Small intestine (tissue), 7 donors: ENCODE measurements around the gene MAST4. TPM values are rescaled to one million over a fixed set of nuclear protein-coding genes. Genes with fewer than 3 reads are reported as not detected.

Source experiments
- DNase-seq, 2 donors: peaks; one replicate each; pipeline versions ENCODE4 v3.0.0 to v3.0.0-alpha.2; 2013
- FAIRE-seq: peaks from 2 replicates; lab custom pipeline; 2012; peaks lifted over from hg19 to GRCh38; lab: Jason Lieb, UNC
- H3K27ac ChIP-seq, 3 donors: one replicate each; pipeline ENCODE4 v1.5.1; 2013; ENCODE audit warnings: low read length in 2 of 3, mild to moderate bottlenecking in 2 of 3, control low read depth in 1 of 3, inconsistent platforms in 1 of 3, low read depth in 1 of 3, moderate library complexity in 1 of 3
- H3K27me3 ChIP-seq, 3 donors: one replicate each; pipeline ENCODE4 v1.6.1; 2013; ENCODE audit warnings: low read length in 3 of 3, inconsistent platforms in 1 of 3; ENCODE audit not compliant: control insufficient read depth in 3 of 3, insufficient read depth in 3 of 3
- H3K36me3 ChIP-seq, 3 donors: one replicate each; pipeline ENCODE4 v1.6.1; 2013; ENCODE audit warnings: low read length in 3 of 3, inconsistent platforms in 1 of 3, low read depth in 1 of 3, mild to moderate bottlenecking in 1 of 3, moderate library complexity in 1 of 3; ENCODE audit not compliant: control insufficient read depth in 3 of 3, insufficient read depth in 2 of 3
- H3K4me1 ChIP-seq, 3 donors: one replicate each; pipeline ENCODE4 v1.6.1; 2013; ENCODE audit warnings: low read length in 2 of 3, inconsistent platforms in 1 of 3, low read depth in 1 of 3, mild to moderate bottlenecking in 1 of 3, moderate library complexity in 1 of 3; ENCODE audit not compliant: control insufficient read depth in 3 of 3, insufficient read depth in 2 of 3
- H3K4me3 ChIP-seq, 3 donors: one replicate each; pipeline ENCODE4 v1.5.1; 2013; ENCODE audit warnings: low read length in 3 of 3, control low read depth in 1 of 3, inconsistent platforms in 1 of 3, low read depth in 1 of 3, mild to moderate bottlenecking in 1 of 3, moderate library complexity in 1 of 3
- H3K9me3 ChIP-seq, 2 donors: one replicate each; pipeline ENCODE4 v1.6.1; 2013; ENCODE audit warnings: low read depth in 1 of 2, low read length in 1 of 2; ENCODE audit not compliant: control insufficient read depth in 2 of 2, insufficient read depth in 1 of 2
- WGBS, 3 donors: extraction: QIAGEN DNeasy Blood & Tissue Kit; methylation state at CpG; one replicate each; pipeline ENCODE4 v1.1.7; 2013; 5-methylcytosine and 5-hydroxymethylcytosine counted together
- polyA plus RNA-seq, 4 donors: library from polyadenylated mRNA; stranded (reverse) in 3 of 4; unstranded in 1 of 4; fragments of 200-250 nt in 3 of 4; fragments of 120-200 nt in 1 of 4; gene quantifications; one replicate each; pipeline versions ENCODE4 v1.2.1 to v1.2.3, GENCODE V29; 2013
- donor health status: healthy with polysubstance abuse.
- donor health status: control.
- donor health status: control.
- donor health status: Bipolar disorder and iron deficiency.
- donor health status: healthy.

The MAST4 gene
- polyA plus RNA-seq, 4 donors: 3.0 to 16.4 (median 4.5) TPM

DNA sequence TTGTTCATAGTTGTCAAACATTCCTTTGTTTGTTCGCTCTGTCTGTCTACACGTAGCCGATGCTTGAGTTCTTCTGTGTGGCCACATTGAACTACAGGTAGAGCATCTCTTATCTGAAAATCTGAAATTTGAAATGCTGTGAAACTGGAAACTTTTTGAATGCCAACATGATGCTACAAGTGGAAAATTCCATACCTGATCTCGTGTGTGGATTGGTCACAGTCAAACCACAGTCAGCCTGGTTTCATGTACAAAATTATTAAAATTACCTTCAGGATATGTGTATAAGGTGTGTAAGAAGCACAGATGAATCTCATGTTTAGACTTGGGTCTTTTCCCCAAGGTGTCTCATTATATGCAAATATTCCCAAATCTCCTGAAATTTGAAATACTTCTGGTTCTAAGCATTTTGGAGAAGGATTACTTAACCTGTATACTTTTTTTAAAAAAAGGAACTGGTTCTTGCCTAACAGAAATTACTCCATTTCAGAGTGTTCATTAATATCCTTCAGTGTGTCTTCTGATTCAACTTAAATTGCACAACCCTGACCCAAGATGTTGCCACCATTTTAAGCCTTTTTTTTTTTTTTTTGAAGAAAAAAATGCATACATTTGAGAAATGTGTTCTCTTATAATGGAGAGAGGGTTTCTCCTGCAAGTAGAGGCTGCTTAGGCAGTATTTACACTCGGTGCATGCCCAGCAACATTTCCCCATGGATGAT lies 254.3 kb downstream of the MAST4 start:
- 85 to 86% (median 85%) methylated on average over 5 of the region's 5 CpGs for WGBS, 3 donors

GRCh38 chr5:66851306-66851705 lies 255.1 kb downstream of the MAST4 start:
- Histone ChIP-seq H3K27me3 (peaks cover 0 to 3% (median 0%) of the 10 kb centered on the region in 3 donors), H3K9me3 (no peaks in the 10 kb centered on the region), H3K4me1 (no peaks in the 10 kb centered on the region), H3K36me3 (no peaks in the 10 kb centered on the region), H3K4me3 (no peak overlapping the region), H3K27ac (no peak overlapping the region)
- FAIRE-seq (no peak), DNase-seq (no peak)
- 63 to 85% (median 78%) methylated on average over 2 of the region's 2 CpGs for WGBS, 3 donors

More for the DNA sequence above, 254.3 kb downstream of the MAST4 start:
- DNase-seq (no peak), FAIRE-seq (no peak)
- no peaks in the 10 kb centered on the region for H3K36me3 ChIP-seq
- no peaks in the 10 kb centered on the region for H3K9me3 ChIP-seq
- H3K4me3 ChIP-seq: no peak overlapping the region
- peaks cover 0 to 3% (median 0%) of the 10 kb centered on the region in 3 donors for H3K27me3 ChIP-seq
- H3K27ac ChIP-seq: no peak overlapping the region
- H3K4me1 ChIP-seq: no peaks in the 10 kb centered on the region

- 86 to 93% (median 87%) methylated on average over 4 of the region's 4 CpGs for WGBS, 3 donors
- FAIRE-seq (no peak), DNase-seq (no peak)
- H3K36me3 ChIP-seq: no peaks in the 10 kb centered on the region
- H3K27ac ChIP-seq: no peak overlapping the region
- peaks cover 0 to 1% (median 0%) of the 10 kb centered on the region in 3 donors for H3K27me3 ChIP-seq
- H3K4me3 ChIP-seq: no peak overlapping the region
- no peaks in the 10 kb centered on the region for H3K4me1 ChIP-seq
- H3K9me3 ChIP-seq: no peaks in the 10 kb centered on the region
Measured at GRCh38 chr5:66854416-66854815, 258.2 kb downstream of the MAST4 start.

DNA sequence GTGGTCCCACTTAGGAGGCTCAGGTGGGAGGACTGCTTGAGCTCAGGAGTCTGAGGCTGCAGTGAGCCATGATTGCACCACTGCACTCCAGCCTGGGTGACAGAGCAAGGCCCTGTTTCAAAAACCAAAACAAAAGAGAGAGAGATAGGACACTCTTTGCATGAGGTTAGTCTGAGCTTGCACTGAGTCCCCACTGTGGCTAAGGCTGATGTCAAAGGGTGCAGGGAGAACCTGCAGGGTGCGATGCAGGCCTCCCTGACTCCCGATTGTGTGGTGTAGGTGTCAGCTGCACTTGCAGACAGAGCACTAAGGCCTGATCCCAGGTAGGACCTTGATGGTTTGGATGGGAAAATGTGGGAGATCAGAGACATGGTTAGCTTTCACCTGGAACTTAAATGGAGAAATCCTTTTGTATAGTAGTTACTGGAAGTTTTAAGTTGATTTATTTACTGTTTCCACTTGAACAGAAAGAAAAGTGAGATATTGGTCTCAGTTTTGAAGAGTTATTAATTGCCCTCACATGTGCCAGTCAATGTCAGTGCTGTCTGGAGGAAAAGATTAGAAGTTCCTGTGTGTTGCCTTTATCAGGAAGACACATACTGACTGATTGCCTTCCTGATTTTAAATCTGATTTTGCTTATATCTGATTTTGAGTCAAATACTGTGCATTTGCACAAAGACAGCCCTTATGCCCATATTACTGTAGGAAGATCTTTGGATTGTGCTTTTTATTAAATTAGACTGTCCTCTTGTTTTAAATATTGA lies 260.0 kb downstream of the MAST4 start:
- WGBS, 3 donors: 81 to 84% (median 84%) methylated on average over 2 of the region's 2 CpGs
- FAIRE-seq (no peak), DNase-seq (no peak)
- Histone ChIP-seq H3K4me1 (no peaks in the 10 kb centered on the region), H3K9me3 (no peaks in the 10 kb centered on the region), H3K4me3 (no peak overlapping the region), H3K27me3 (no peaks in the 10 kb centered on the region), H3K36me3 (no peaks in the 10 kb centered on the region), H3K27ac (no peak overlapping the region)

DNA sequence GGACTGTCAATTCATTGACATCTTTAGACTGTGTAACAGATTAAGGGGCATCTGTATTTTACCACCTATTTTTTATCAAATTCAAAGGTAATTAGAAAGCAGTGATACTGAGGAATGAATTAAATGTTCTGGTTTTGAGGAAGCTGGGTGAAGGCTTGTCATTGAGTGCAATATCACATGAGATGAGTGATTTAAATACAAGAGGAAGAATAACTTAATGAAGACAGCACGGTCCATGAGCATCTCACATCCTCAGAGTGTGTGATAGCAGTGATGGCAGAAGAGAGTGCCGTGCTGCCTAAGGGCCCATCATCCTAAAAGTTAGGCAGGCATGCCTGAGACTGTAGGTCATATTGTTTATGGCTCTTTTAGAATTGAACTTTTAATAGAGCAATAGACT lies 263.3 kb downstream of the MAST4 start:
- no peak for DNase-seq
- H3K27me3 ChIP-seq: no peaks in the 10 kb centered on the region
- H3K9me3 ChIP-seq: no peaks in the 10 kb centered on the region
- H3K4me1 ChIP-seq: no peaks in the 10 kb centered on the region
- H3K27ac ChIP-seq: no peak overlapping the region
- H3K36me3 ChIP-seq: no peaks in the 10 kb centered on the region
- no peak overlapping the region for H3K4me3 ChIP-seq
- no peak for FAIRE-seq
- WGBS, 3 donors: 75 to 85% (median 81%) methylated on average over 2 of the region's 2 CpGs

DNA sequence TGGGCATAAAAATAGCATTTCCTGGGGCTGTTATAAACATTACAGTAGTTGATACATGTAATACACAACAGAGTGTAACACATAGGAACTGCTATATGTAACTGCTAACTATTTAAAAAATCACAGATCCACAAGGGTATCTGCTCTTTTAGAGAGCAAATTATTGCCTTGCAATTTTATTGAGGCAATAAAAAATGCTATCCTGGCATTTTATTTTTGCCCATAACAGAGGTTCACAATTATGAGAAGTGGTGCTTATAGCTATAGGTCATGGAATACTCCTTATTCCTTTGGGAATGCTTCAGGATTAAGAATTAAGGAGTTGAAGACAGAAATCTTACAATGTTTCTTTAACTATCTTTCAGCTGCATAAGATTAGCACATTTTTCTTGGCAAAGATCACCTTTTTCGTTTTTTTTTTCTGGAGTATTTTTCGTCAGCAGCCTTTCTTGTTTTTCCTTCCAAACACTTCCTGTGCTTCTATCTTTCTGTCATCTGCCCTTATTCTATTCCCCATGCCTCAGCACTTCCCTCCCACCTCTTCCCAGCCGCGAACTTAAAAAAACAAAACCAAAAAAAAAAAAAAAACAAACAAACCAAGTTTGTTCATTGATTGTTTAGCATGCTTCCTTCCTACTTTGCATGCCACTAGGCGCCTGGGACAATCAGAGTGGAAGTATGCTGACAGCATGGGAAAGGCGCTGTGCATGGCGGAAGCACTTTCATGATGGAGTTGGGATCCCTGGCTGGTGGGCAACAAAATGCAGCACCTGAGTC lies 264.2 kb downstream of the MAST4 start:
- Histone ChIP-seq H3K4me1 (no peaks in the 10 kb centered on the region), H3K27ac (no peak overlapping the region), H3K36me3 (no peaks in the 10 kb centered on the region), H3K27me3 (no peaks in the 10 kb centered on the region), H3K4me3 (no peak overlapping the region), H3K9me3 (no peaks in the 10 kb centered on the region)
- WGBS, 3 donors: 42 to 57% (median 43%) methylated on average over 7 of the region's 7 CpGs
- DNase-seq: no peak
- FAIRE-seq: no peak

DNA sequence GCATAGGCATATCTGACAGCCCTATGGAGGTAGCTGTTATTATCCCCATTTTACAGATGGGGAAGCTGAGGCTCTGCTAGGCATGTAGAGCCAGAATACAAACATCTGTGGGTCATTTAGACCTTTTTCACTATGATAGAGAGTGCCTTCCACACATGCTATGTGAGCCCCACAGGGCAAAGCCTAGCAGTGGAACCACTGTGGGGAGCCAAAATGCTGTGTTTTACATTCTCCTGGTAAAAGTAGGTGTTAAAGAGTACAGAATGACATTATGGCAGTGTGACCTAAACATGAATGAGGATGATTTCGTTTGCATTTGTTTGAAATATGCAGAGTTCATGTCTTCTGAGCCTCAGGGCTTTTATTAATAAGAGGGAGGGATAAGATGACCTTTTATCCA lies 265.2 kb downstream of the MAST4 start:
- no peaks in the 10 kb centered on the region for H3K4me1 ChIP-seq
- H3K27me3 ChIP-seq: no peaks in the 10 kb centered on the region
- H3K9me3 ChIP-seq: no peaks in the 10 kb centered on the region
- H3K4me3 ChIP-seq: no peak overlapping the region
- no peak for FAIRE-seq
- DNase-seq: no peak
- H3K36me3 ChIP-seq: no peaks in the 10 kb centered on the region
- 26 to 52% (median 33%) methylated on average over 1 of the region's 1 CpG for WGBS, 3 donors
- H3K27ac ChIP-seq: no peak overlapping the region

- no peaks in the 10 kb centered on the region for H3K36me3 ChIP-seq
- H3K4me1 ChIP-seq: no peaks in the 10 kb centered on the region
- FAIRE-seq: no peak
- H3K27me3 ChIP-seq: no peaks in the 10 kb centered on the region
- H3K4me3 ChIP-seq: no peak overlapping the region
- no peaks in the 10 kb centered on the region for H3K9me3 ChIP-seq
- DNase-seq: no peak
- 82 to 95% (median 86%) methylated on average over 2 of the region's 2 CpGs for WGBS, 3 donors
- H3K27ac ChIP-seq: no peak overlapping the region
Measured at GRCh38 chr5:66862020-66862419, 265.8 kb downstream of the MAST4 start.
